Activated CD4-positive, alpha-beta T cell treated with anti-CD3 and anti-CD28 coated beads, Interleukin-2, amount 10 ng/mL, durations not matched to agents 24 days and 14 days (primary cell): ENCODE measurements around the gene NEK7. TPM values are rescaled to one million over a fixed set of nuclear protein-coding genes. Genes with fewer than 3 reads are reported as not detected.
"Not testable (repeated sequence)": the region's sequence is repeated elsewhere in the genome, so short reads cannot be mapped to it uniquely, and the experiment has no call there.

Experiments used
- DNase-seq: peaks from one replicate; pipeline ENCODE4 v3.0.0; 2022
- H3K27ac Mint-ChIP-seq: one replicate; pipeline ENCODE4 v1.8.0; 2022; ENCODE audit warnings: mild to moderate bottlenecking, mixed read lengths
- H3K27me3 Mint-ChIP-seq: one replicate; pipeline ENCODE4 v1.8.0; 2022; ENCODE audit warnings: mixed read lengths
- H3K36me3 Mint-ChIP-seq: one replicate; pipeline ENCODE4 v1.8.0; 2022; ENCODE audit warnings: low read depth, mild to moderate bottlenecking, mixed read lengths
- H3K4me1 Mint-ChIP-seq: one replicate; pipeline ENCODE4 v1.8.0; 2021; ENCODE audit warnings: mixed read lengths
- H3K4me3 Mint-ChIP-seq: one replicate; pipeline ENCODE4 v1.8.0; 2022; ENCODE audit warnings: mild to moderate bottlenecking, moderate library complexity, mixed read lengths
- H3K9me3 Mint-ChIP-seq: one replicate; pipeline ENCODE4 v1.8.0; 2021; ENCODE audit warnings: mixed read lengths
- intact Hi-C: fragments of 100-400 bp; cut with micrococcal nuclease; formaldehyde crosslinking; loops from one replicate; pipeline ENCODE4 v1.15.1; 2023
- total RNA-seq: library from RNA; stranded (reverse); gene quantifications from 2 replicates; pipeline ENCODE4 v1.2.3, GENCODE V29; 2022

NEK7 gene
- total RNA-seq, 1 donor from 2014 or later: 61.4 TPM

DNA sequence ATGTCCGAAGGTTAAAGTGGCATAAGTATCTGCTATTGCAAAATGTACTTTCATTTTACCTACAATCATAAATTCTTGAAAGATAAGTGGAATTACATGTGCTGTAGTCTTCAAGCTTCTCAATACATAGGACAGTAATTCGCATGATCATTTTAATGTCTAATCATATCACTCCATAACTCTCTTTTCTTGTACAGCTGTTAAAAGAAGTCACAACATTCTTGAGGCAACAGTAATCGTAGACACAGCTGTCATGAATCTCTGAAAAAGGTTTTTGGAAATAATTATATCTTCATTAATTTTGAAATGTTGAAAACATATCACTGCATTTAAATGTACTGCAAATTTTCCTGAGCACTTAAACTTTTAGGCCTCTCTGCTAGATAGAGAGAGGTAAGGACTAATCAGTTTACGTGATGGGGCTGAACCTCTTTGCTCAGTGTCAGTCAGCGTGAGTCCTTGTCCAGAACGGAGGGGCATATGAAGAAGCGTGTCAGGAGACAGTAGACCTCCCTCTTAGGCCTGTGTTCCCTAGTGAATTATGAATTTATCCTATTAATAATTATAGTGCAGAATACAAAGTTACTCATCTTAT, 133.4 kb downstream of the NEK7 start:
- intact Hi-C loops: no loop called here
- no peak overlapping the region for H3K27ac Mint-ChIP-seq
- no peak for DNase-seq
- no peak overlapping the region for H3K4me3 Mint-ChIP-seq
- H3K4me1 Mint-ChIP-seq: no peaks in the 10 kb centered on the region
- H3K9me3 Mint-ChIP-seq: no peaks in the 10 kb centered on the region
- peaks cover 6% of the 10 kb centered on the region for H3K36me3 Mint-ChIP-seq
- no peaks in the 10 kb centered on the region for H3K27me3 Mint-ChIP-seq

DNA sequence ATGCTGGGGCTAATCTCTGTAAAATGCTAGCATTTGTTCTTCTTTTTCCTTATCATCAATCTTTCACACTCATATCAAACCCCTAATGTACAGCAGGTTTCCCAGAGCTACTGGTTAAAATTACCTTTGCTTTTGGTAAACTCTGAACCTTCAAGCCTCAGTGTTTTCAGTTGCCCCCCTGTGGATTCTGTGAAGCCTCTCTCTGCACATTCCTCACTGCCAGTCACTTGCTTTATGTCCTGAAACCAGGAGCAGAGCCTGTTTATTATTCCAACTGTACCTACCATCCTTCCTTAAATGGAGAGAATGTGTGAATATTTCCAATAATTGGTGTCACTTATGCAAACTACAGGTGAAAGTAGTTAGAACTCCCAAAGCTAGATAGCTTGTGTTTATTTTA, 134.2 kb downstream of the NEK7 start:
- intact Hi-C loops: no loop called here
- H3K27me3 Mint-ChIP-seq: no peaks in the 10 kb centered on the region
- DNase-seq: no peak
- no peak overlapping the region for H3K27ac Mint-ChIP-seq
- peaks cover 9% of the 10 kb centered on the region for H3K36me3 Mint-ChIP-seq
- no peaks in the 10 kb centered on the region for H3K9me3 Mint-ChIP-seq
- no peak overlapping the region for H3K4me3 Mint-ChIP-seq
- H3K4me1 Mint-ChIP-seq: no peaks in the 10 kb centered on the region

DNA sequence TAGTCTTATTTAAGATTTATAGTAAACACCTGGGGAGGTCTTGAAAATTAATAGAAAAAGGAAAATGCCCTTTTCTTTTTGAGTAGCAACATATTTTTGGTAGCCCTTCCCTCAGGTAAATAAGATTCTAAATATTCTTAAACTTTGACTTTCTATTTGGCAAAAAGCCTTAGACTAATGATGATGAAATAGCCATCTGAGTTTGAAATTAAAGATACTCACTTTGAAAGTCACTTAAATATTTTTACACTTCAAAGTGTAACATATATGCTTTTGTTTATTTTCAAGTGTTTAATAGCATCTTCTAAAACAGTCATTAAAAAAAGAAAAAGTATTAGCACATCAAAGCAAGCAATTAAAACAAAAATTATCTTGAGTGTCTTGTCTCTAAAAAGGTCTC, 135.1 kb downstream of the NEK7 start:
- H3K27me3 Mint-ChIP-seq: no peaks in the 10 kb centered on the region
- H3K4me1 Mint-ChIP-seq: no peaks in the 10 kb centered on the region
- H3K36me3 Mint-ChIP-seq: peaks cover 11% of the 10 kb centered on the region
- intact Hi-C loops: no loop called here
- no peak overlapping the region for H3K4me3 Mint-ChIP-seq
- H3K9me3 Mint-ChIP-seq: no peaks in the 10 kb centered on the region
- no peak for DNase-seq
- no peak overlapping the region for H3K27ac Mint-ChIP-seq

- no peaks in the 10 kb centered on the region for H3K27me3 Mint-ChIP-seq
- H3K36me3 Mint-ChIP-seq: peaks cover 26% of the 10 kb centered on the region
- intact Hi-C loops: no loop called here
- H3K27ac Mint-ChIP-seq: no peak overlapping the region
- H3K9me3 Mint-ChIP-seq: no peaks in the 10 kb centered on the region
- no peak overlapping the region for H3K4me3 Mint-ChIP-seq
- DNase-seq: no peak
- no peaks in the 10 kb centered on the region for H3K4me1 Mint-ChIP-seq
Measured at GRCh38 chr1:198295225-198295624, 138.4 kb downstream of the NEK7 start.

DNA sequence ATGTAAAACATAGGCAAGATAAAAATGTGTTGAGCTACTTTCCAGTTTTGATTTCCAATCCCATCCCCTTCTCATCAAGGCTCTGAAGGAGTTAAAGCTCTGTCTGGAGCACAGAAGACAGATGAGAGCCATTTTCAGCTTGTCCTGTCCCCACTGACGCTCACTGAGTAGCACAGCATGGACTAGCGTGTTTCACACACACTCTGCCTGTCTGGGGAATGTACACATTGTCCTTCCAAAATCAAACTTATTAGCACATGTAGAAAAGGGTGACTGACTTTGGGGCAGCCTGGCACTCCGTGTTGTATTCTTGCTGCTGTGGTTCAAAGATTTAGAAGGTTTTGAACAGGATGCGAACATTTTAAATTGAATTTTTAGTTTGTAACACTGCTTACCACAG, 139.2 kb downstream of the NEK7 start:
- Mint-ChIP-seq H3K9me3 (peaks cover 3% of the 10 kb centered on the region), H3K36me3 (peaks cover 30% of the 10 kb centered on the region)
- intact Hi-C loops: no loop called here

DNA sequence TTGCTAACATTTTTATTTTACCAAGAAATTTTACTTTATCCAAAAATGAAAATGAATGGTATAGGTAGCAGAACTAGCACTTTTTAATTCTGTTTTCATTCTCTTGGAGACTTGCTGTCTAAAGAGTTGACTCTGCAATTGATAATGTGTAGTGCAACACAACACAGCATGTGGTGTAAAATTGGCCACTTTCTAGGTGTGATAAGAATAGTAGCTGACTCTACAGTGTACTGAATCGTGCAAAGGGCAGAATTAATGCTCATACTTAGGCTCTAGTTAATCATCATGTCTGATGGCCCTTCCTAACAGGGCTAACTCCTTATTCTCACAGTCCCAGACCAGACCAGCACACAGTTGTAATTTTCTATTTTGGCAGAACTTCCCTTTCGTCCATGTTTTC, 140.5 kb downstream of the NEK7 start:
- Mint-ChIP-seq H3K27ac (no peak overlapping the region), H3K36me3 (peaks cover 30% of the 10 kb centered on the region), H3K4me3 (no peak overlapping the region), H3K27me3 (no peaks in the 10 kb centered on the region), H3K9me3 (peaks cover 3% of the 10 kb centered on the region), H3K4me1 (no peaks in the 10 kb centered on the region)
- intact Hi-C loops: no loop called here
- no peak for DNase-seq

More for the DNA sequence above, 139.2 kb downstream of the NEK7 start:
- H3K27ac Mint-ChIP-seq: no peak overlapping the region
- no peak for DNase-seq
- H3K4me3 Mint-ChIP-seq: no peak overlapping the region
- no peaks in the 10 kb centered on the region for H3K4me1 Mint-ChIP-seq
- no peaks in the 10 kb centered on the region for H3K27me3 Mint-ChIP-seq

DNA sequence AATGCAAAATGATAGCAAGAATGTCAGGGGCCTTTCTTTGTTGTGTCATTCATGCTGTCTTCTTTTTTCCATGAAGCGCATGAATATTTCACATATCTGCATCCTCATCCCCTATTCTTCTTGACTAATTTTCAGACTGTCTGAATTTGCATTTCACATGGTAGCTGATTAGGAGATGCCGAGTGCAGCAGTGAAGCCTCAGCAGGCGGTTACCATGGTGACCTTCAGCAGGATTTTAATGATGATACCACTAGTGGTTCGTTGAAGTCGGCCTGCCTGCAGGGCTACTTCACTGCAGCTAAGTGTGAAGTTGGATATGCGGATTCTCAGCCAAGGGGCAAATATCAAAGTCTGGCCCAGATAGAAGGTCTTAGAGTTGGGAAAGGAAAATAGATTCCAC, 141.8 kb downstream of the NEK7 start:
- intact Hi-C loops: no loop called here
- peaks cover 3% of the 10 kb centered on the region for H3K9me3 Mint-ChIP-seq
- DNase-seq: no peak
- no peak overlapping the region for H3K27ac Mint-ChIP-seq
- H3K36me3 Mint-ChIP-seq: peaks cover 30% of the 10 kb centered on the region
- no peaks in the 10 kb centered on the region for H3K4me1 Mint-ChIP-seq
- H3K4me3 Mint-ChIP-seq: no peak overlapping the region
- no peaks in the 10 kb centered on the region for H3K27me3 Mint-ChIP-seq

DNA sequence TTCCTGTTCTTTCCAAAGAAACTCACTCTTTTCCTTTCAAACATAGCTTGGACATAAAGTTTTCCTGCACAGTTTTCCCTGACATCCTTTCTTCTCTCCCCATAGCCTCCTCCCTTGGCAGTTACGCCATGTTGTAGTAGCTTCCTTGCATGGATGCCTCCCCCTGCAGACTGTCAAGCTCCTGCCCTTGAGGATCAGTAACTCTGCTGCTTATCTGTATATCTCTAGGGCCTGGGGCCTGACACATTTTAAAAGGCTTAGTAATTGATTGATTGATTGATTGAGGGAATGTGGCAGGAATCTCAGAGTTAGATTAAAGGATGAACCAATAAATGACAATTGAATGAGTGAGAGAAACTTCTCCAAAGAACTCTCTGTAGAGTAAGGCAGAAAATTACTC, 143.7 kb downstream of the NEK7 start:
- H3K4me1 Mint-ChIP-seq: no peaks in the 10 kb centered on the region
- peaks cover 28% of the 10 kb centered on the region for H3K36me3 Mint-ChIP-seq
- H3K4me3 Mint-ChIP-seq: no peak overlapping the region
- H3K27ac Mint-ChIP-seq: no peak overlapping the region
- intact Hi-C loops: no loop called here
- peaks cover 3% of the 10 kb centered on the region for H3K9me3 Mint-ChIP-seq
- no peaks in the 10 kb centered on the region for H3K27me3 Mint-ChIP-seq
- DNase-seq: no peak

DNA sequence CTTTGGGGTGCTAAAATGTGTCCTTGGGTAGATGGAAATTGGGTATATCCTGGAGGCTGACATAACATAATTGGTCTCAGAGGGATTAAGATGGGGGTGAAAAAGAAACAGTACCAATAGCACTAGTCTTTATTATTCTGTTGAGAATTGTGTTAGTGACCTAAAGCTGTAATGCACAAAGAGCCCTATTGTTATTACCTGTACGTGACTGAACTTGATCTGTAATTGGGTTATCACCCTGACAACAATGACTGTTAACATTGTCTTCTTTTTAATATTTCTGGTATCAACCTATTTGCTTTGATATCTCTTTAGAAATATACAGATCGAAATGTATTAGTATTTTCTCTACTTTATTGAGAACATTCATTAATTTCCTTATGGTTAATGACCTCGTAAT, 147.6 kb downstream of the NEK7 start:
- no peaks in the 10 kb centered on the region for H3K4me1 Mint-ChIP-seq
- no peak overlapping the region for H3K27ac Mint-ChIP-seq
- intact Hi-C loops: no loop called here
- H3K4me3 Mint-ChIP-seq: no peak overlapping the region
- no peak for DNase-seq
- peaks cover 18% of the 10 kb centered on the region for H3K36me3 Mint-ChIP-seq
- H3K9me3 Mint-ChIP-seq: peaks cover 8% of the 10 kb centered on the region
- H3K27me3 Mint-ChIP-seq: no peaks in the 10 kb centered on the region

DNA sequence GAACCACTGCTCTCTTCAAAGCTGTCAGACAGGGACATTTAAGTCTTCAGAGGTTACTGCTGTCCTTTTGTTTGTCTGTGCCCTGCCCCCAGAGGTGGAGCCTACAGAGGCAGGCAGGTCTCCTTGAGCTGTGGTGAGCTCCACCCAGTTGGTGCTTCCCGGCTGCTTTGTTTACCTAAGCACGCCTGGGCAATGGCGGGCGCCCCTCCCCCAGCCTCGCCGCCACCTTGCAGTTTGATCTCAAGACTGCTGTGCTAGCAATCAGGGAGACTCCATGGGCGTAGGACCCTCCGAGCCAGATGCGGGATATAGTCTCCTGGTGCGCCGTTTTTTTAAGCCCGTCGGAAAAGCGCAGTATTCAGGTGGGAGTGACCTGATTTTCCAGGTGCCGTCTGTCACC, 158.0 kb downstream of the NEK7 start:
- DNase-seq, H3K4me3 Mint-ChIP-seq, H3K9me3 Mint-ChIP-seq, H3K27ac Mint-ChIP-seq, H3K27me3 Mint-ChIP-seq, intact Hi-C loops: not testable (repeated sequence)
- Mint-ChIP-seq H3K4me1 (peaks cover 19% of the 10 kb centered on the region), H3K36me3 (peaks cover 43% of the 10 kb centered on the region)

GRCh38 chr1:198315331-198315730, 158.5 kb downstream of the NEK7 start:
- H3K4me3 Mint-ChIP-seq, H3K9me3 Mint-ChIP-seq, H3K27me3 Mint-ChIP-seq, DNase-seq, H3K27ac Mint-ChIP-seq, intact Hi-C loops: not testable (repeated sequence)
- peaks cover 19% of the 10 kb centered on the region for H3K4me1 Mint-ChIP-seq
- H3K36me3 Mint-ChIP-seq: peaks cover 42% of the 10 kb centered on the region

- Mint-ChIP-seq H3K36me3 (peaks cover 42% of the 10 kb centered on the region), H3K27ac (no peak overlapping the region)
Measured at GRCh38 chr1:198316546-198317100, 159.8 kb downstream of the NEK7 start.

GRCh38 chr1:198318085-198318484, 161.3 kb downstream of the NEK7 start:
- DNase-seq: no peak
- Mint-ChIP-seq H3K4me3 (no peak overlapping the region), H3K27ac (no peak overlapping the region), H3K36me3 (peaks cover 35% of the 10 kb centered on the region), H3K9me3 (no peaks in the 10 kb centered on the region), H3K27me3 (no peaks in the 10 kb centered on the region), H3K4me1 (peaks cover 19% of the 10 kb centered on the region)
- intact Hi-C loops: no loop called here

More at GRCh38 chr1:198316546-198317100, 159.8 kb downstream of the NEK7 start:
- H3K9me3 Mint-ChIP-seq: no peaks in the 10 kb centered on the region
- DNase-seq: no peak
- intact Hi-C loops: no loop called here
- peaks cover 19% of the 10 kb centered on the region for H3K4me1 Mint-ChIP-seq
- H3K4me3 Mint-ChIP-seq: no peak overlapping the region
- H3K27me3 Mint-ChIP-seq: no peaks in the 10 kb centered on the region

GRCh38 chr1:198320759-198321158, 164.0 kb downstream of the NEK7 start:
- Mint-ChIP-seq H3K4me1 (peaks cover 13% of the 10 kb centered on the region), H3K27me3 (no peaks in the 10 kb centered on the region), H3K36me3 (peaks cover 22% of the 10 kb centered on the region), H3K9me3 (no peaks in the 10 kb centered on the region), H3K4me3 (no peak overlapping the region), H3K27ac (no peak overlapping the region)
- no peak for DNase-seq
- intact Hi-C loops: no loop called here

DNA sequence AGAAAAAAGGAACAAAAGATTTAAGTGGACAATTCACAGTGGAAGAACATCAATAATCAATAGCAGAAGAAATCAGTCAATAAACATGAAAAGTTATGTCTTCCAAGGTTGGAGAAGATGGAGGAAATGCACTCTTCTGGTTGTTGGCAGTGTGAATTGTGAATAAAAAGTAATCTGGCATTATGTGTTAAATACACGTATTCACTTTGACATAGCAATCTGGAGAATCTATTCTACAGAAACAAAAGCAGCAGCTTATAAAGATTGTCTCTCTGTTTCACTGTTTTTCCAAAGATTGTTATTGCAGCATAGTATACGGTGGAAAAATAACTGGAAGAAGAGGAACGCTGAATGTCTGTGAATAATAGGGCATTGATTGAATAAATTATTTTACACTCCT, 169.4 kb downstream of the NEK7 start:
- H3K4me1 Mint-ChIP-seq: no peaks in the 10 kb centered on the region
- H3K4me3 Mint-ChIP-seq: no peak overlapping the region
- intact Hi-C loops: no loop called here

More for the DNA sequence above, 169.4 kb downstream of the NEK7 start:
- no peak for DNase-seq
- no peaks in the 10 kb centered on the region for H3K9me3 Mint-ChIP-seq
- H3K27me3 Mint-ChIP-seq: peaks cover 13% of the 10 kb centered on the region
- H3K27ac Mint-ChIP-seq: no peak overlapping the region
- no peaks in the 10 kb centered on the region for H3K36me3 Mint-ChIP-seq
